ENCODE measurements around the gene GSG1L.

The GSG1L gene

GRCh38 chr16:28063591-28064061, at the start of gene GSG1L:
Gene GSG1L, minus strand, starts transcription at chr16:28063714. Its CDS starts 290 bp downstream, at chr16:28063424.
- TF ChIP-seq, protein P1, sequence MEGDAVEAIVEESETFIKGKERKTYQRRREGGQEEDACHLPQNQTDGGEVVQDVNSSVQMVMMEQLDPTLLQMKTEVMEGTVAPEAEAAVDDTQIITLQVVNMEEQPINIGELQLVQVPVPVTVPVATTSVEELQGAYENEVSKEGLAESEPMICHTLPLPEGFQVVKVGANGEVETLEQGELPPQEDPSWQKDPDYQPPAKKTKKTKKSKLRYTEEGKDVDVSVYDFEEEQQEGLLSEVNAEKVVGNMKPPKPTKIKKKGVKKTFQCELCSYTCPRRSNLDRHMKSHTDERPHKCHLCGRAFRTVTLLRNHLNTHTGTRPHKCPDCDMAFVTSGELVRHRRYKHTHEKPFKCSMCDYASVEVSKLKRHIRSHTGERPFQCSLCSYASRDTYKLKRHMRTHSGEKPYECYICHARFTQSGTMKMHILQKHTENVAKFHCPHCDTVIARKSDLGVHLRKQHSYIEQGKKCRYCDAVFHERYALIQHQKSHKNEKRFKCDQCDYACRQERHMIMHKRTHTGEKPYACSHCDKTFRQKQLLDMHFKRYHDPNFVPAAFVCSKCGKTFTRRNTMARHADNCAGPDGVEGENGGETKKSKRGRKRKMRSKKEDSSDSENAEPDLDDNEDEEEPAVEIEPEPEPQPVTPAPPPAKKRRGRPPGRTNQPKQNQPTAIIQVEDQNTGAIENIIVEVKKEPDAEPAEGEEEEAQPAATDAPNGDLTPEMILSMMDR (IDR thresholded peaks at IDR 0.05; ENCODE audit: insufficient read depth, low read length, poor library complexity, severe bottlenecking), result no peak
- no peak for DNase-seq (ENCODE audit: extremely low read depth, insufficient read length)
- Histone ChIP-seq H3K27me3 (replicated peaks; ENCODE audit: control insufficient read depth, insufficient read depth, low read length) (no peaks in the 10 kb centered on the region; the same call in none of the 2 replicates), H3K4me3 (replicated peaks; ENCODE audit: low read depth, low read length) (peak within 1 kb of the TSS; percentile 22; the same call in 1 of the 2 replicates), H3K36me3 (ENCODE audit: control insufficient read depth, insufficient read depth, low read length) (no peaks in the 10 kb centered on the region)

GRCh38 chr16:28112908-28113307, 49.4 kb upstream of the GSG1L start:
- TF ChIP-seq, protein P1 (IDR thresholded peaks at IDR 0.05; ENCODE audit: insufficient read depth, low read length, poor library complexity, severe bottlenecking), result no peak
- Histone ChIP-seq H3K36me3 (ENCODE audit: control insufficient read depth, insufficient read depth, low read length) (peaks cover 42% of the 10 kb centered on the region), H3K27me3 (replicated peaks; ENCODE audit: control insufficient read depth, insufficient read depth, low read length) (no peaks in the 10 kb centered on the region), H3K4me3 (replicated peaks; ENCODE audit: low read depth, low read length) (no peak overlapping the region)
- no peak for DNase-seq (ENCODE audit: extremely low read depth, insufficient read length)

DNA sequence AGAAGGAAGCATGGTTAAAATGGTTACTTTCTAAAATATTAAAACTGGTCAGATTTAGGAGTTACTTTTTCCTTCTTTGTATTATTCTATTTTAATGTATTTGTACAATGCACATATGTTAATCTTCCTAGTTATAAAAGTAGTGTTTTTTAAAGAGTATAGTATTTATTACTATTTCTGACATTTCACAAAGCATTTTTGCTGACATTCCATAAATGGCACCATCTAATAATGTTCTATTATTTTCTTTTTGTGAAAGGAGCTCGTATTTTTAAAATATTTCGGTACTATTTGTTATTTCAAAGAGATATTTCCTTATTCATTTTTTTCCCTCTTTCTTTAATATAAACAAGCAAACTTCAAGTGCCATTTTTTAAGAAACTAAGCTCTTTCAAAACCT, 47.5 kb upstream of the GSG1L start:
- no peaks in the 10 kb centered on the region for H3K27me3 ChIP-seq (replicated peaks; ENCODE audit: control insufficient read depth, insufficient read depth, low read length)
- no peak for DNase-seq (ENCODE audit: extremely low read depth, insufficient read length)
- no peak overlapping the region for H3K4me3 ChIP-seq (replicated peaks; ENCODE audit: low read depth, low read length)
- TF ChIP-seq, protein P1 (IDR thresholded peaks at IDR 0.05; ENCODE audit: insufficient read depth, low read length, poor library complexity, severe bottlenecking), result no peak
- peaks cover 49% of the 10 kb centered on the region for H3K36me3 ChIP-seq (ENCODE audit: control insufficient read depth, insufficient read depth, low read length)

DNA sequence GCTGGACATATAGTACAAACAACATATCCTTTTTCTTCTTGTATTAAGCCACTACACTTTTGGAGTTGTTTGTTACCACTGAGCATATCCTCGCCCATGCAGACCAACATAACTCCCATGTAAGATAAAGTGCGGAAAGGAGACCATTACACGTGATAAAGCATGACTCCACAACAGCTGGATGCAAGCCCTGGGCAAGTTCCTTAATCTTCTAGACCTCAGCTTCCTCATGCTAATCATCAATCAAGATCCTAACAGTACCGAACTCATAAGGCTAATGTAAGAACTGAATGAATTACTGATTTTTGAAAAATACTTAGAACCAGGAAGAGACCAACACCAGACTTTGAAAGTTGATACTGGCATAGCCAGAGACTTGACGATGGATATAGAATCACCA, 47.0 kb upstream of the GSG1L start:
- H3K27me3 ChIP-seq (replicated peaks; ENCODE audit: control insufficient read depth, insufficient read depth, low read length), result no peaks in the 10 kb centered on the region
- no peak for DNase-seq (ENCODE audit: extremely low read depth, insufficient read length)
- TF ChIP-seq, protein P1 (IDR thresholded peaks at IDR 0.05; ENCODE audit: insufficient read depth, low read length, poor library complexity, severe bottlenecking), result no peak
- H3K36me3 ChIP-seq (ENCODE audit: control insufficient read depth, insufficient read depth, low read length), result peaks cover 47% of the 10 kb centered on the region
- H3K4me3 ChIP-seq (replicated peaks; ENCODE audit: low read depth, low read length), result no peak overlapping the region

GRCh38 chr16:28110074-28110473, 46.6 kb upstream of the GSG1L start:
- TF ChIP-seq, protein P1 (IDR thresholded peaks at IDR 0.05; ENCODE audit: insufficient read depth, low read length, poor library complexity, severe bottlenecking), result no peak
- Histone ChIP-seq H3K36me3 (ENCODE audit: control insufficient read depth, insufficient read depth, low read length) (peaks cover 47% of the 10 kb centered on the region), H3K4me3 (replicated peaks; ENCODE audit: low read depth, low read length) (no peak overlapping the region), H3K27me3 (replicated peaks; ENCODE audit: control insufficient read depth, insufficient read depth, low read length) (no peaks in the 10 kb centered on the region)
- DNase-seq (ENCODE audit: extremely low read depth, insufficient read length), result no peak
